Measurements from ENCODE around the gene PAGE2B. TPM values are rescaled to one million over a fixed set of nuclear protein-coding genes. Genes with fewer than 3 reads are reported as not detected.
"Not testable (repeated sequence)": the region's sequence is repeated elsewhere in the genome, so short reads cannot be mapped to it uniquely, and the experiment has no call there.

The PAGE2B gene
- total RNA-seq, 3 donors from 2014 or later (not counting 1 experiment from before 2014, with no cell fraction given), result 1.0 to 1.2 TPM; not detected in 1

GRCh38 chrX:55033429-55033828, 41.4 kb upstream of the PAGE2B start:
- Histone ChIP-seq H3K4me1 (ENCODE audit: control insufficient read depth, insufficient read depth, low read length) (no peaks in the 10 kb centered on the region), H3K27me3 (ENCODE audit: control insufficient read depth, insufficient read depth, low read length) (no peaks in the 10 kb centered on the region), H3K9me3 (ENCODE audit: control insufficient read depth, insufficient read depth, low read length) (no peaks in the 10 kb centered on the region), H3K36me3 (ENCODE audit: control insufficient read depth, insufficient read depth, low read length) (no peaks in the 10 kb centered on the region), H3K4me3 (ENCODE audit: low read length) (no peak overlapping the region), H3K27ac (ENCODE audit: low read length) (no peak overlapping the region)
- Mint-ChIP-seq H3K4me1 (no peaks in the 10 kb centered on the region), H3K27me3 (ENCODE audit: low read depth in 2 of 2) (peaks cover 0 to 3% of the 10 kb centered on the region in 2 donors), H3K27ac (no peak overlapping the region), H3K9me3 (no peaks in the 10 kb centered on the region), H3K36me3 (no peaks in the 10 kb centered on the region), H3K4me3 (no peak overlapping the region)
- ATAC-seq, result no peak
- intact Hi-C loops (cut with micrococcal nuclease), result no loop called here
- no peak for TF ChIP-seq CTCF (IDR thresholded peaks at IDR 0.05)
- WGBS (ENCODE audit: insufficient coverage), result 100% methylated on average over 1 of the region's 2 CpGs
- DNase-seq, result no peak

GRCh38 chrX:55039471-55039870, 35.4 kb upstream of the PAGE2B start:
- Histone ChIP-seq H3K4me3 (ENCODE audit: low read length) (no peak overlapping the region), H3K27me3 (ENCODE audit: control insufficient read depth, insufficient read depth, low read length) (no peaks in the 10 kb centered on the region), H3K27ac (ENCODE audit: low read length) (no peak overlapping the region), H3K4me1 (ENCODE audit: control insufficient read depth, insufficient read depth, low read length) (no peaks in the 10 kb centered on the region), H3K9me3 (ENCODE audit: control insufficient read depth, insufficient read depth, low read length) (no peaks in the 10 kb centered on the region), H3K36me3 (ENCODE audit: control insufficient read depth, insufficient read depth, low read length) (no peaks in the 10 kb centered on the region)
- no peaks in the 10 kb centered on the region for H3K9me3 Mint-ChIP-seq
- no peaks in the 10 kb centered on the region for H3K27me3 Mint-ChIP-seq (ENCODE audit: low read depth in 2 of 2)
- intact Hi-C loops (cut with micrococcal nuclease), result no loop called here
- H3K27ac Mint-ChIP-seq, result no peak overlapping the region
- H3K4me3 Mint-ChIP-seq, result no peak overlapping the region
- 85% methylated on average over 2 of the region's 3 CpGs for WGBS (ENCODE audit: insufficient coverage)
- no peaks in the 10 kb centered on the region for H3K36me3 Mint-ChIP-seq
- no peak for DNase-seq
- ATAC-seq, result no peak
- TF ChIP-seq CTCF (IDR thresholded peaks at IDR 0.05), result no peak
- H3K4me1 Mint-ChIP-seq, result no peaks in the 10 kb centered on the region

GRCh38 chrX:55041514-55041913, 33.3 kb upstream of the PAGE2B start:
- Mint-ChIP-seq H3K4me3 (no peak overlapping the region), H3K9me3 (no peaks in the 10 kb centered on the region), H3K27ac (no peak overlapping the region), H3K27me3 (ENCODE audit: low read depth in 2 of 2) (no peaks in the 10 kb centered on the region), H3K4me1 (no peaks in the 10 kb centered on the region), H3K36me3 (no peaks in the 10 kb centered on the region)
- intact Hi-C loops (cut with micrococcal nuclease), result no loop called here
- TF ChIP-seq CTCF (IDR thresholded peaks at IDR 0.05), result no peak
- no peaks in the 10 kb centered on the region for H3K27me3 ChIP-seq (ENCODE audit: control insufficient read depth, insufficient read depth, low read length)
- no peak overlapping the region for H3K27ac ChIP-seq (ENCODE audit: low read length)
- H3K9me3 ChIP-seq (ENCODE audit: control insufficient read depth, insufficient read depth, low read length), result no peaks in the 10 kb centered on the region
- WGBS (ENCODE audit: insufficient coverage), result 97% methylated on average over 5 of the region's 6 CpGs
- no peak for ATAC-seq
- no peak for DNase-seq
- H3K4me1 ChIP-seq (ENCODE audit: control insufficient read depth, insufficient read depth, low read length), result no peaks in the 10 kb centered on the region
- no peak overlapping the region for H3K4me3 ChIP-seq (ENCODE audit: low read length)
- H3K36me3 ChIP-seq (ENCODE audit: control insufficient read depth, insufficient read depth, low read length), result no peaks in the 10 kb centered on the region

- H3K4me3 Mint-ChIP-seq; ATAC-seq; intact Hi-C loops (cut with micrococcal nuclease); H3K36me3 ChIP-seq (ENCODE audit: control insufficient read depth, insufficient read depth, low read length); H3K27ac Mint-ChIP-seq; H3K27me3 Mint-ChIP-seq (ENCODE audit: low read depth in 2 of 2); H3K4me1 Mint-ChIP-seq; H3K27ac ChIP-seq (ENCODE audit: low read length); H3K4me1 ChIP-seq (ENCODE audit: control insufficient read depth, insufficient read depth, low read length); H3K9me3 ChIP-seq (ENCODE audit: control insufficient read depth, insufficient read depth, low read length); H3K27me3 ChIP-seq (ENCODE audit: control insufficient read depth, insufficient read depth, low read length); H3K36me3 Mint-ChIP-seq; H3K4me3 ChIP-seq (ENCODE audit: low read length); DNase-seq; H3K9me3 Mint-ChIP-seq: not testable (repeated sequence)
- 100% methylated on average over 2 of the region's 2 CpGs for WGBS (ENCODE audit: insufficient coverage)
Measured at GRCh38 chrX:55050599-55050998, 24.2 kb upstream of the PAGE2B start.

Data from natural killer cell (primary cell).